MM.1S (cell line): ENCODE measurements around the gene TMEM272.

ENCODE experiments used
- DNase-seq: peaks from one replicate; pipeline ENCODE4 v3.0.0-alpha.2; 2015
- H2AFZ ChIP-seq: fragments of 300-600 bp; sonication (generic); 2 replicates; pipeline ENCODE4 v1.6.0; 2016; ENCODE audit warnings: antibody characterized with exemption, low read length
- H3F3A ChIP-seq: fragments of 300-600 bp; sonication (generic); 2 replicates; pipeline ENCODE4 v1.6.1; 2016; ENCODE audit warnings: mild to moderate bottlenecking, antibody characterized with exemption, low read length, moderate library complexity, mixed read lengths; ENCODE audit not compliant: insufficient read depth
- H3K27ac ChIP-seq: fragments of 300-600 bp; sonication (generic); 2 replicates; pipeline ENCODE4 v1.5.1; 2016; ENCODE audit warnings: mild to moderate bottlenecking, low read length
- H3K27me3 ChIP-seq: fragments of 300-600 bp; sonication (generic); replicated peaks from 2 replicates; pipeline ENCODE4 v1.6.0; 2016; ENCODE audit warnings: low read length; ENCODE audit not compliant: insufficient read depth
- H3K36me3 ChIP-seq: fragments of 300-600 bp; sonication (generic); replicated peaks from 2 replicates; pipeline ENCODE4 v1.6.1; 2016; ENCODE audit warnings: mild to moderate bottlenecking, low read length, mixed read lengths; ENCODE audit not compliant: insufficient read depth
- H3K4me1 ChIP-seq: fragments of 300-600 bp; sonication (generic); 2 replicates; pipeline ENCODE4 v1.6.1; 2016; ENCODE audit warnings: low read length, mixed read lengths
- H3K4me2 ChIP-seq: fragments of 300-600 bp; sonication (generic); 2 replicates; pipeline ENCODE4 v1.6.0; 2016; ENCODE audit warnings: low read depth, low read length
- H3K4me3 ChIP-seq: fragments of 300-600 bp; sonication (generic); 2 replicates; pipeline ENCODE4 v1.5.1; 2016; ENCODE audit warnings: low read length, mixed read lengths
- H3K79me2 ChIP-seq: fragments of 300-600 bp; sonication (generic); 2 replicates; pipeline ENCODE4 v1.6.1; 2016; ENCODE audit warnings: mixed run types, low read length, mixed read lengths
- H3K9ac ChIP-seq: fragments of 300-600 bp; sonication (generic); 2 replicates; pipeline ENCODE4 v1.6.1; 2016; ENCODE audit warnings: low read length, mixed read lengths
- H3K9me2 ChIP-seq: fragments of 300-600 bp; sonication (generic); replicated peaks from 2 replicates; pipeline ENCODE4 v1.6.1; 2016; ENCODE audit warnings: mild to moderate bottlenecking, low read length, mixed read lengths; ENCODE audit not compliant: insufficient read depth
- H3K9me3 ChIP-seq: fragments of 300-600 bp; sonication (generic); replicated peaks from 2 replicates; pipeline ENCODE4 v1.6.1; 2016; ENCODE audit warnings: mild to moderate bottlenecking, low read length, mixed read lengths; ENCODE audit not compliant: insufficient read depth
- H4K20me1 ChIP-seq: fragments of 300-600 bp; sonication (generic); 2 replicates; pipeline ENCODE4 v1.6.1; 2016; ENCODE audit warnings: mild to moderate bottlenecking, low read length, moderate library complexity, mixed read lengths; ENCODE audit not compliant: insufficient read depth
- EZH2 ChIP-seq: fragments of 300-600 bp; sonication (generic); optimal IDR thresholded peaks from 2 replicates; pipeline ENCODE3; 2017; ENCODE audit warnings: low read depth, mild to moderate bottlenecking, antibody characterized with exemption, low read length, mixed read lengths
- EZH2phosphoT487 ChIP-seq: fragments of 300-600 bp; sonication (generic); IDR thresholded peaks from 2 replicates; pipeline ENCODE4 v1.6.1; 2018; ENCODE audit warnings: antibody characterized with exemption, low read length
- TF ChIP-seq, protein P1 (sequence below): fragments of 300-600 bp; sonication (generic); IDR thresholded peaks from 2 replicates; pipeline ENCODE4 v1.5.1; 2016; ENCODE audit warnings: antibody characterized with exemption, low read length, mixed read lengths

Gene TMEM272

DNA sequence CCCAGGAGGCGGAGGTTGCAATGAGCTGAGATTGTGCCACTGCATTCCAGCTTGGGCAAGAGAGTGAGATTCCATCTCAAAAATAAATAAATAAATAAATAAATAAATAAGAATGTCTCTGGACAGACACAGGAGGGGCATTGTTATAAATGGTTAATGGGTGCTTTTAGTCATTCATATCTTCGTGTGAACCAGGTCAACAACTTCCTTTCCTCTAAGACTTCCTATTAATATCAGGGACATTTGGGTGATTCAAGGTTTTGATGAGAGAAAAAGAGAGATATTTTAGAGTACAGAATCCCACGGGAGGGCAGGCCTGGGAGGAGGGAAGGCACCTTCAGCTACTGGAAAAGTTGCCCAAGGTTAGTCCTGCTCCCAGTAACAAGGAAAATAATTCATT lies 64.9 kb downstream of the TMEM272 start:
- Histone ChIP-seq H3K4me3 (no peak overlapping the region), H3K27me3 (no peaks in the 10 kb centered on the region), H3K27ac (no peak overlapping the region), H4K20me1 (no peaks in the 10 kb centered on the region), H3F3A (no peaks in the 10 kb centered on the region), H2AFZ (no peak overlapping the region), H3K9me2 (no peaks in the 10 kb centered on the region), H3K4me2 (no peak overlapping the region), H3K36me3 (no peaks in the 10 kb centered on the region), H3K9me3 (no peaks in the 10 kb centered on the region), H3K9ac (no peak overlapping the region), H3K4me1 (no peaks in the 10 kb centered on the region), H3K79me2 (no peaks in the 10 kb centered on the region)
- DNase-seq: no peak
- TF ChIP-seq, protein P1, sequence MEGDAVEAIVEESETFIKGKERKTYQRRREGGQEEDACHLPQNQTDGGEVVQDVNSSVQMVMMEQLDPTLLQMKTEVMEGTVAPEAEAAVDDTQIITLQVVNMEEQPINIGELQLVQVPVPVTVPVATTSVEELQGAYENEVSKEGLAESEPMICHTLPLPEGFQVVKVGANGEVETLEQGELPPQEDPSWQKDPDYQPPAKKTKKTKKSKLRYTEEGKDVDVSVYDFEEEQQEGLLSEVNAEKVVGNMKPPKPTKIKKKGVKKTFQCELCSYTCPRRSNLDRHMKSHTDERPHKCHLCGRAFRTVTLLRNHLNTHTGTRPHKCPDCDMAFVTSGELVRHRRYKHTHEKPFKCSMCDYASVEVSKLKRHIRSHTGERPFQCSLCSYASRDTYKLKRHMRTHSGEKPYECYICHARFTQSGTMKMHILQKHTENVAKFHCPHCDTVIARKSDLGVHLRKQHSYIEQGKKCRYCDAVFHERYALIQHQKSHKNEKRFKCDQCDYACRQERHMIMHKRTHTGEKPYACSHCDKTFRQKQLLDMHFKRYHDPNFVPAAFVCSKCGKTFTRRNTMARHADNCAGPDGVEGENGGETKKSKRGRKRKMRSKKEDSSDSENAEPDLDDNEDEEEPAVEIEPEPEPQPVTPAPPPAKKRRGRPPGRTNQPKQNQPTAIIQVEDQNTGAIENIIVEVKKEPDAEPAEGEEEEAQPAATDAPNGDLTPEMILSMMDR: no peak
- no peak for TF ChIP-seq EZH2phosphoT487
- no peak for TF ChIP-seq EZH2

DNA sequence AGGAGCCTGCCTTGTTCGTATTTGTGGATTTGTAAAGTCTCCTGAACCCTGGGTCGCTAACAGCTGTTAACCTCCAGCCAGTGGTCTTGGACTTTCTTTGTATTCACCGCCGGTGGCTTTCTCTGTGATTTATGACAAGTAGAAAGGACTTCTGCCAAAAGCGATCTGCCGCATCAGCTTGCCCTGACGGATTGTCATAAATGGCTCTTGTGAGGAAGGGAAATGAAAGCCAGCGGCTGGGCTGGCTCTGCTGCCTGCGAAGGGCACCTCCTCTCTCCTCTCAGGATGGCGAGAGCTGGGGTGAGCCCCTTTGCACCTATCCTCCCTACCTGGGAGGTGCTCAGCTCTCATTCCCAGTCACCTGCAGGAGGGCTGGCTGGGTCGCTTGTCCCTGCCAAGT lies 66.6 kb downstream of the TMEM272 start:
- Histone ChIP-seq H3K27ac (no peak overlapping the region), H3K27me3 (no peaks in the 10 kb centered on the region), H3K4me3 (no peak overlapping the region), H3K9me2 (no peaks in the 10 kb centered on the region), H2AFZ (no peak overlapping the region), H3F3A (no peaks in the 10 kb centered on the region), H3K9me3 (no peaks in the 10 kb centered on the region), H3K79me2 (no peaks in the 10 kb centered on the region), H3K4me1 (no peaks in the 10 kb centered on the region), H3K36me3 (no peaks in the 10 kb centered on the region), H3K4me2 (no peak overlapping the region), H3K9ac (no peak overlapping the region), H4K20me1 (no peaks in the 10 kb centered on the region)
- DNase-seq: no peak
- TF ChIP-seq EZH2phosphoT487: no peak
- TF ChIP-seq, protein P1: no peak
- no peak for TF ChIP-seq EZH2

DNA sequence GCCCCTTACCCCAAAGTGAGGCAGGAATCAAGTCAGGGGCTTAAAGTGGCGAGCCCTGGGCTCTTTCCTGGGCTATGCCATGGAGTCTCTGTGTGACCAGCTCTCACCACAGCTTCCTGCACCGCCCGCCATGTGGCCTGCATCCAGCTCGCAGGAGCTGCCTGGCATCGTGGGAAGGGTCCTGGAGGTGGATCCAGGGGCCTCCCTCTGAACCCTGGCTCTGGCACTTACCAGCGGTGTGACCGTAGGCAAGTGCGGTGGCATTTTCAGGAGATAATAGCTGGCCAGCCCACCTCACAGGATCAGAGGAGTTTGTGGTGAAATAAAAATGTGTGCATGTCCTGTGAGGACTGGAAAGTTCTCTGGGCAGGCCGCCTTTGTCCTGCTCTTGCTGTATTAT lies 67.1 kb downstream of the TMEM272 start:
- no peak overlapping the region for H3K4me3 ChIP-seq
- H3K79me2 ChIP-seq: no peaks in the 10 kb centered on the region
- H3K36me3 ChIP-seq: no peaks in the 10 kb centered on the region
- TF ChIP-seq, protein P1: no peak
- TF ChIP-seq EZH2: no peak
- TF ChIP-seq EZH2phosphoT487: no peak
- no peak overlapping the region for H2AFZ ChIP-seq
- H4K20me1 ChIP-seq: no peaks in the 10 kb centered on the region
- no peak overlapping the region for H3K4me2 ChIP-seq
- DNase-seq: no peak
- no peaks in the 10 kb centered on the region for H3K27me3 ChIP-seq
- no peaks in the 10 kb centered on the region for H3K4me1 ChIP-seq
- no peaks in the 10 kb centered on the region for H3F3A ChIP-seq
- no peak overlapping the region for H3K27ac ChIP-seq
- H3K9me2 ChIP-seq: no peaks in the 10 kb centered on the region
- no peaks in the 10 kb centered on the region for H3K9me3 ChIP-seq
- H3K9ac ChIP-seq: no peak overlapping the region
